IMR-90 (cell line): Measurements from ENCODE around the gene MR1. TPM values are rescaled to one million over a fixed set of nuclear protein-coding genes. Genes with fewer than 3 reads are reported as not detected.

ENCODE experiments used
- ATAC-seq: fragments of 200-7000 bp; cut with Tn5 transposase; 2 replicates; pipeline ENCODE4 v1.9.1; 2020; ENCODE audit warnings: low read depth, mild to moderate bottlenecking, moderate library complexity
- BruUV-seq: library from RNA; stranded (reverse); fragments of 400-500 nt; replicated peaks from 2 replicates; lab custom pipeline; 2021; lab: Mats Ljungman, UMichigan
- CTCF ChIA-PET: fragments of 300-600 bp; formaldehyde crosslinking; extraction: SDS; loops from one replicate; lab custom pipeline; 2021; ENCODE audit warnings: antibody characterized with exemption; lab: Yijun Ruan, JAX
- POLR2A ChIA-PET: fragments of 300-600 bp; sonication (Branson Sonifier 250); formaldehyde crosslinking; loops from one replicate; lab custom pipeline; 2022; ENCODE audit warnings: antibody characterized with exemption; ENCODE audit not compliant: unreplicated experiment; lab: Charles Lee
- DNase-seq: peaks from one replicate; pipeline ENCODE4 v3.0.0; 2013
- H2AFZ ChIP-seq: replicated peaks from 2 replicates; pipeline ENCODE3; 2013; ENCODE audit warnings: low read length, mild to moderate bottlenecking; ENCODE audit not compliant: poor library complexity
- H2AK5ac ChIP-seq: 2 replicates; pipeline ENCODE4 v1.6.1; 2013; ENCODE audit warnings: low read depth, low read length, inconsistent platforms
- H2AK9ac ChIP-seq: replicated peaks from 2 replicates; pipeline ENCODE3; 2013; ENCODE audit warnings: mild to moderate bottlenecking, low read depth, low read length, moderate library complexity; ENCODE audit not compliant: poor library complexity
- H2BK120ac ChIP-seq: 2 replicates; pipeline ENCODE4 v1.6.1; 2013; ENCODE audit warnings: low read depth, low read length, inconsistent platforms
- H2BK15ac ChIP-seq: 3 replicates; pipeline ENCODE4 v1.6.1; 2013; ENCODE audit warnings: low read depth, low read length, inconsistent platforms
- H2BK20ac ChIP-seq: 2 replicates; pipeline ENCODE4 v1.6.1; 2013; ENCODE audit warnings: low read depth, mild to moderate bottlenecking, inconsistent platforms, low read length, moderate library complexity
- H2BK5ac ChIP-seq: 2 replicates; pipeline ENCODE4 v1.6.1; 2013; ENCODE audit warnings: mild to moderate bottlenecking, low read depth, low read length, inconsistent platforms; ENCODE audit not compliant: poor library complexity, severe bottlenecking
- H3K14ac ChIP-seq: replicated peaks from 2 replicates; pipeline ENCODE4 v1.6.1; 2013; ENCODE audit warnings: low read depth, low read length, inconsistent platforms
- H3K18ac ChIP-seq: 2 replicates; pipeline ENCODE4 v1.6.1; 2013; ENCODE audit warnings: low read depth, low read length, control low read depth
- H3K23ac ChIP-seq: 2 replicates; pipeline ENCODE4 v1.6.1; 2013; ENCODE audit warnings: low read depth, low read length, inconsistent platforms
- H3K27ac ChIP-seq: 2 replicates; pipeline ENCODE4 v1.5.1; 2013; ENCODE audit warnings: mild to moderate bottlenecking, control low read depth, low read length; ENCODE audit not compliant: insufficient read depth
- H3K27me3 ChIP-seq: 2 replicates; pipeline ENCODE4 v1.6.1; 2013; ENCODE audit warnings: low read length; ENCODE audit not compliant: control insufficient read depth, insufficient read depth
- H3K36me3 ChIP-seq: 2 replicates; pipeline ENCODE4 v1.6.1; 2013; ENCODE audit warnings: low read length, mixed read lengths; ENCODE audit not compliant: control insufficient read depth, insufficient read depth
- H3K4ac ChIP-seq: 2 replicates; pipeline ENCODE4 v1.6.1; 2013; ENCODE audit warnings: low read depth, low read length, inconsistent platforms
- H3K4me1 ChIP-seq: 2 replicates; pipeline ENCODE4 v1.6.1; 2013; ENCODE audit warnings: low read length, mixed read lengths; ENCODE audit not compliant: control insufficient read depth, insufficient read depth
- H3K4me2 ChIP-seq: 2 replicates; pipeline ENCODE4 v1.6.1; 2013; ENCODE audit warnings: low read depth, mild to moderate bottlenecking, control low read depth, low read length, moderate library complexity
- H3K4me3 ChIP-seq: 2 replicates; pipeline ENCODE4 v1.5.1; 2013; ENCODE audit warnings: low read depth, mild to moderate bottlenecking, control low read depth, low read length, moderate library complexity; ENCODE audit not compliant: insufficient read depth
- H3K56ac ChIP-seq: 2 replicates; pipeline ENCODE4 v1.6.1; 2013; ENCODE audit warnings: low read length, inconsistent platforms; ENCODE audit not compliant: insufficient read depth; ENCODE audit errors: extremely low read depth
- H3K79me1 ChIP-seq, 2 experiments: 2 replicates each; pipeline ENCODE4 v1.6.1; 2013; ENCODE audit warnings: low read length in 2 of 2, inconsistent platforms in 1 of 2, low read depth in 1 of 2
- H3K9ac ChIP-seq: 2 replicates; pipeline ENCODE4 v1.6.1; 2013; ENCODE audit warnings: low read depth, low read length, control low read depth
- H3K9me1 ChIP-seq: 2 replicates; pipeline ENCODE4 v1.6.1; 2013; ENCODE audit warnings: low read length, inconsistent platforms; ENCODE audit not compliant: insufficient read depth
- H3K9me3 ChIP-seq: 2 replicates; pipeline ENCODE4 v1.6.1; 2013; ENCODE audit warnings: low read length; ENCODE audit not compliant: control insufficient read depth, insufficient read depth
- H4K20me1 ChIP-seq: 2 replicates; pipeline ENCODE4 v1.6.1; 2013; ENCODE audit warnings: low read length, inconsistent platforms; ENCODE audit not compliant: insufficient read depth
- H4K5ac ChIP-seq: 2 replicates; pipeline ENCODE4 v1.6.1; 2013; ENCODE audit warnings: mild to moderate bottlenecking, low read depth, low read length, control low read depth
- H4K8ac ChIP-seq, 2 experiments: 2 replicates each; pipeline ENCODE4 v1.6.1; 2013; ENCODE audit warnings: low read depth in 2 of 2, low read length in 2 of 2, control low read depth in 1 of 2, inconsistent platforms in 1 of 2
- H4K91ac ChIP-seq: 2 replicates; pipeline ENCODE4 v1.6.1; 2013; ENCODE audit warnings: low read depth, low read length, inconsistent platforms; ENCODE audit not compliant: insufficient read depth
- CTCF ChIP-seq: conservative IDR thresholded peaks from 2 replicates; pipeline ENCODE4 v1.5.1; 2012; ENCODE audit warnings: mild to moderate bottlenecking, low read depth, low read length, improper control_type of control experiment
- MAFK ChIP-seq: IDR thresholded peaks from 2 replicates; pipeline ENCODE4 v1.6.1; 2012; ENCODE audit warnings: low read depth, low read length, improper control_type of control experiment
- WGBS, 2 experiments: methylation state at CpG; one replicate each; pipeline versions ENCODE4 v1.1.5 to v1.1.7; 2013; ENCODE audit warnings: missing lambda C conversion rate in 2 of 2; ENCODE audit not compliant: insufficient read length in 1 of 2; ENCODE audit errors: extremely low coverage in 2 of 2; 5-methylcytosine and 5-hydroxymethylcytosine counted together
- dilution Hi-C: fragments of 300-500 bp; cut with HindIII; formaldehyde crosslinking; loops from one replicate; pipeline ENCODE4 v1.14.3; 2018; ENCODE audit warnings: low sequenced_read_pairs; ENCODE audit not compliant: unreplicated experiment
- in situ Hi-C: fragments of 300-500 bp; cut with MboI; formaldehyde crosslinking; loops from 3 replicates; pipeline ENCODE4 v1.14.3; 2019; ENCODE audit warnings: low sequenced_read_pairs, inconsistent platforms, mixed read lengths
- intact Hi-C: fragments of 100-400 bp; cut with micrococcal nuclease; formaldehyde crosslinking; loops from 2 replicates; pipeline ENCODE4 v1.10.0; 2022
- polyA plus RNA-seq, 3 experiments: library from polyadenylated mRNA; depleted of rRNA; stranded (reverse); fragments of >200 nt; gene quantifications; 2 replicates each; pipeline ENCODE4 v1.2.3, GENCODE V29; 2012; ENCODE audit warnings: low replicate concordance in 1 of 3
- total RNA-seq: library from RNA; depleted of rRNA; stranded (reverse); fragments of >200 nt; gene quantifications from 2 replicates; pipeline ENCODE4 v1.2.3, GENCODE V29; 2012

The MR1 gene
- total and polyA plus RNA-seq, 2 of the 4 experiments (the other 2 are of a cell fraction) = 6.0 to 6.1 TPM

- intact Hi-C loops = no loop called here
- no peak overlapping the region for H2BK15ac ChIP-seq
- H4K5ac ChIP-seq = no peak overlapping the region
- no CpG with 5 or more reads among the region's 1 CpG for WGBS, 2 experiments
- dilution Hi-C loops = no loop called here
- H4K91ac ChIP-seq = no peak overlapping the region
- no peak overlapping the region for H3K4me3 ChIP-seq
- no peak overlapping the region for H3K4me2 ChIP-seq
- no peak overlapping the region for H2BK20ac ChIP-seq
- no peak overlapping the region for H2BK5ac ChIP-seq
- POLR2A ChIA-PET = interaction anchor here (0.7 kb wide), 1 partner anchor 14 kb away, joined by 11 read pairs; no protein-coding TSS in a partner anchor
- peaks cover 4% of the 10 kb centered on the region for H3K9me1 ChIP-seq
- no peak overlapping the region for H3K27ac ChIP-seq
- H4K20me1 ChIP-seq = peaks cover 42% of the 10 kb centered on the region; the same call in 1 of the 2 replicates
- no peak overlapping the region for H3K9ac ChIP-seq
- no peak for ATAC-seq
- CTCF ChIA-PET = interaction anchor here (0.6 to 2.8 kb wide), 2 partner anchors 123 to 163 kb away, joined by 3 to 9 read pairs; no protein-coding TSS in a partner anchor
- no peak overlapping the region for H3K4ac ChIP-seq
- no peak for DNase-seq
- H4K8ac ChIP-seq = no peak overlapping the region
- in situ Hi-C loops = no loop called here
- TF ChIP-seq MAFK (peak; percentile 96), CTCF (no peak)
- H2AFZ ChIP-seq = no peak overlapping the region
- H3K14ac ChIP-seq = no peak overlapping the region
- no peak overlapping the region for H2AK9ac ChIP-seq
- H3K56ac ChIP-seq = no peak overlapping the region
- H3K9me3 ChIP-seq = no peaks in the 10 kb centered on the region
- peak overlapping the region; percentile 31 for H3K23ac ChIP-seq
- no peaks in the 10 kb centered on the region for H3K4me1 ChIP-seq
- no peak overlapping the region for H3K18ac ChIP-seq
- no peaks in the 10 kb centered on the region for H3K27me3 ChIP-seq
- peaks cover 13 to 64% of the 10 kb centered on the region in 2 experiments for H3K79me1 ChIP-seq
- no peak overlapping the region for H2AK5ac ChIP-seq
- H2BK120ac ChIP-seq = no peak overlapping the region
- H3K36me3 ChIP-seq = 0 out of 2 replicates have a peak, but pooled peaks cover 2% of the 10 kb centered on the region
- no TSS peak for BruUV-seq
These were observed 14.7 kb upstream of the MR1 start for GRCh38 chr1:181018901-181019681.
